ENCODE measurements around the gene GLRX5.

- TF ChIP-seq CTCF (IDR thresholded peaks at IDR 0.05) (no peak), POLR2A (IDR thresholded peaks at IDR 0.05) (no peak)
Measured at GRCh38 chr14:95497561-95498011, 37.3 kb upstream of the GLRX5 start.

All from adrenal gland (tissue), 5 donors.